SK-N-SH (cell line): ENCODE results near the gene B3GALT5. TPM values are rescaled to one million over a fixed set of nuclear protein-coding genes. Genes with fewer than 3 reads are reported as not detected.

Source experiments
- CTCF ChIA-PET: fragments of 300-600, 350-600 bp; formaldehyde crosslinking; extraction: SDS; loops from one replicate; lab custom pipeline; 2021; lab: Yijun Ruan, JAX
- POLR2A ChIA-PET: fragments of 350-600 bp; sonication (Branson Sonifier 250); formaldehyde crosslinking; extraction: SDS; loops from one replicate; lab custom pipeline; 2020; ENCODE audit warnings: antibody characterized with exemption, inconsistent platforms; lab: Yijun Ruan, JAX
- DNase-seq: peaks from one replicate; pipeline ENCODE4 v3.0.0; 2012
- H2AFZ ChIP-seq: fragments of 200-600 bp; sonication (generic); 2 replicates; pipeline ENCODE4 v1.8.1; 2016; ENCODE audit warnings: antibody characterized with exemption, mild to moderate bottlenecking, low read depth
- H3F3A ChIP-seq: fragments of 200-600 bp; sonication (generic); replicated peaks from 2 replicates; pipeline ENCODE3; 2016; ENCODE audit warnings: antibody characterized with exemption, mild to moderate bottlenecking; ENCODE audit not compliant: insufficient read depth
- H3K27ac ChIP-seq, 2 experiments: fragments of 200-500 bp in 1 of 2; fragments of 200-600 bp in 1 of 2; sonication (Bioruptor generic) in 1 of 2; sonication (generic), shearing (Covaris generic) in 1 of 2; 2 replicates each; pipeline versions ENCODE4 v1.5.1 to v1.6.1; 2014 to 2016; ENCODE audit warnings: low read depth in 2 of 2, inconsistent platforms in 1 of 2, low read length in 1 of 2, mild to moderate bottlenecking in 1 of 2, mixed read lengths in 1 of 2
- H3K27me3 ChIP-seq: fragments of 200-600 bp; sonication (generic), shearing (Covaris generic); 2 replicates; pipeline ENCODE4 v1.6.1; 2016; ENCODE audit warnings: mixed run types; ENCODE audit not compliant: insufficient read depth
- H3K36me3 ChIP-seq, 2 experiments: fragments of 200-500 bp in 1 of 2; fragments of 200-600 bp in 1 of 2; sonication (Bioruptor generic) in 1 of 2; sonication (generic) in 1 of 2; replicated peaks in 1 of 2; 2 replicates each; pipeline versions ENCODE3 to v1.5.1; 2014 to 2016; ENCODE audit warnings: low read length in 1 of 2, mild to moderate bottlenecking in 1 of 2; ENCODE audit not compliant: insufficient read depth in 2 of 2, control insufficient read depth in 1 of 2
- H3K4me1 ChIP-seq, 2 experiments: fragments of 200-500 bp in 1 of 2; fragments of 200-600 bp in 1 of 2; sonication (Bioruptor generic) in 1 of 2; sonication (generic), shearing (Covaris generic) in 1 of 2; 2 replicates each; pipeline versions ENCODE4 v1.5.1 to v1.6.1; 2014 to 2016; ENCODE audit warnings: low read depth in 1 of 2, low read length in 1 of 2, mixed run types in 1 of 2; ENCODE audit not compliant: insufficient read depth in 2 of 2, control insufficient read depth in 1 of 2
- H3K4me2 ChIP-seq: fragments of 200-600 bp; sonication (generic), shearing (Covaris generic); 2 replicates; pipeline ENCODE4 v1.6.1; 2017; ENCODE audit warnings: mixed run types
- H3K4me3 ChIP-seq, 2 experiments: fragments of 200-500 bp in 1 of 2; fragments of 200-600 bp in 1 of 2; sonication (Bioruptor generic) in 1 of 2; sonication (generic), shearing (Covaris generic) in 1 of 2; 2 replicates each; pipeline versions ENCODE4 v1.5.1 to v1.8.1; 2014 to 2016; ENCODE audit warnings: low read depth in 2 of 2, inconsistent platforms in 1 of 2, low read length in 1 of 2, mild to moderate bottlenecking in 1 of 2, mixed read lengths in 1 of 2, moderate library complexity in 1 of 2
- H3K79me2 ChIP-seq: fragments of 200-600 bp; sonication (generic); 2 replicates; pipeline ENCODE4 v1.8.1; 2017; ENCODE audit warnings: mild to moderate bottlenecking; ENCODE audit not compliant: insufficient read depth
- H3K9ac ChIP-seq: fragments of 200-600 bp; sonication (generic); 2 replicates; pipeline ENCODE4 v1.6.1; 2017; ENCODE audit warnings: mixed run types
- H3K9me2 ChIP-seq: fragments of 200-600 bp; sonication (generic); 2 replicates; pipeline ENCODE4 v1.6.1; 2017; ENCODE audit warnings: mixed run types
- H3K9me3 ChIP-seq: fragments of 200-600 bp; sonication (generic); 2 replicates; pipeline ENCODE4 v1.6.1; 2017; ENCODE audit warnings: mixed run types, mild to moderate bottlenecking, moderate library complexity
- H4K20me1 ChIP-seq: fragments of 200-600 bp; sonication (generic); 2 replicates; pipeline ENCODE4 v1.6.1; 2017; ENCODE audit warnings: mild to moderate bottlenecking, mixed run types; ENCODE audit not compliant: insufficient read depth
- CHD2 ChIP-seq: fragments of 150-350 bp; IDR thresholded peaks from 2 replicates; pipeline ENCODE4 v1.6.1; 2018; ENCODE audit warnings: low read length; ENCODE audit not compliant: partially characterized antibody
- EP300 ChIP-seq, 2 experiments: IDR thresholded peaks; 2 replicates each; pipeline versions ENCODE4 v1.4.0 to v1.6.1; 2012; ENCODE audit warnings: borderline replicate concordance in 1 of 2, low read depth in 1 of 2, low read length in 1 of 2
- EZH2phosphoT487 ChIP-seq: fragments of 200-600 bp; sonication (generic); IDR thresholded peaks from 2 replicates; pipeline ENCODE4 v1.6.1; 2017; ENCODE audit warnings: low read depth, mixed run types, mild to moderate bottlenecking, antibody characterized with exemption, moderate library complexity, borderline replicate concordance
- FOXM1 ChIP-seq: IDR thresholded peaks from 2 replicates; pipeline ENCODE4 v1.4.0; 2012; ENCODE audit warnings: low read depth, mild to moderate bottlenecking
- GABPA ChIP-seq: IDR thresholded peaks from 2 replicates; pipeline ENCODE4 v1.4.0; 2012; ENCODE audit warnings: low read depth, mild to moderate bottlenecking
- MEF2A ChIP-seq: IDR thresholded peaks from 2 replicates; pipeline ENCODE4 v1.4.0; 2012; ENCODE audit warnings: low read depth, borderline replicate concordance
- MXI1 ChIP-seq: IDR thresholded peaks from 2 replicates; pipeline ENCODE4 v1.6.1; 2012; ENCODE audit warnings: mild to moderate bottlenecking, low read depth, low read length, improper control_type of control experiment
- NFIC ChIP-seq: IDR thresholded peaks from 2 replicates; pipeline ENCODE4 v1.4.0; 2012; ENCODE audit warnings: borderline replicate concordance
- RAD21 ChIP-seq: IDR thresholded peaks from 2 replicates; pipeline ENCODE4 v1.6.1; 2012; ENCODE audit warnings: mild to moderate bottlenecking, low read length
- SMC3 ChIP-seq: IDR thresholded peaks from 2 replicates; pipeline ENCODE4 v1.6.1; 2012; ENCODE audit warnings: low read depth, low read length, improper control_type of control experiment
- TAF1 ChIP-seq: IDR thresholded peaks from 2 replicates; pipeline ENCODE4 v1.6.1; 2012; ENCODE audit warnings: low read depth, mild to moderate bottlenecking, low read length, moderate library complexity, borderline replicate concordance
- TCF12 ChIP-seq: IDR thresholded peaks from 2 replicates; pipeline ENCODE4 v1.4.0; 2012
- TEAD4 ChIP-seq: IDR thresholded peaks from 2 replicates; pipeline ENCODE4 v1.4.0; 2012; ENCODE audit warnings: mild to moderate bottlenecking, borderline replicate concordance; ENCODE audit not compliant: insufficient read depth
- WGBS: methylation state at CpG from one replicate; pipeline ENCODE4 v1.1.6; 2017; ENCODE audit warnings: low lambda C conversion rate; 5-methylcytosine and 5-hydroxymethylcytosine counted together
- polyA plus RNA-seq, 3 experiments: library from polyadenylated mRNA; depleted of rRNA; stranded (reverse); fragments of >200 nt; gene quantifications; 2 replicates each; pipeline ENCODE4 v1.2.3, GENCODE V29; 2012
- TF ChIP-seq, protein P1 (sequence below): IDR thresholded peaks from 2 replicates; pipeline ENCODE4 v1.4.0; 2012; ENCODE audit warnings: low read depth, borderline replicate concordance
- TF ChIP-seq, protein P2 (sequence below): IDR thresholded peaks from 2 replicates; pipeline ENCODE4 v1.4.0; 2012; ENCODE audit warnings: low read depth, borderline replicate concordance

B3GALT5 gene
- polyA plus RNA-seq, 1 of the 3 experiments (the other 2 are of a cell fraction) = 0.35 TPM

DNA sequence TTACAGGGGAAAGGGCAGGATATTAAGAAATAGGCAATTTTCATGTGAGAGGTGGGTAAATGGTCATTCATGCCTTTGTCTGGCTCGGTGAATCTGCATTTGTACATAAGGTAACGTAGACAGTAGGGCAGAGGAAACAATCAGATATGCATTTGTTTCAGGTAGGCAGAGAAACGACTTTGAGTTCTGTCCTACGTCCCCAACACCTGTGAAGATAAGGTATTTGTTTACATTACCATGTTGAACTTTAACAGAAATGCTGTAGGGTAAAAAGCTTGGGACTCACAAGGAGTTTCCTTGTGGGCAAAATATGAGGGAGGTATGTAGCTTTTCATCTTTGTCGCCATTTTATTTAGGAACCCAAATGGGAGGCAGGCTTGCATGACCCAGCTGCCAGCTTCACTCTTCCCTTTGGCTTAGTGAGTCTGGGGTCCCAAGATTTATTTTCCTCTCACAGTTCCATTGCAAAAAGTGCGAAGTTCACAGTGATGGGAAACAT, 31.4 kb downstream of the B3GALT5 start:
- Histone ChIP-seq H3K9me2 (no peaks in the 10 kb centered on the region), H3K79me2 (no peaks in the 10 kb centered on the region), H4K20me1 (no peaks in the 10 kb centered on the region)
- TF ChIP-seq MEF2A (no peak), GABPA (no peak), TEAD4 (no peak), RAD21 (no peak), FOXM1 (no peak), MXI1 (no peak), EP300 (IDR thresholded peaks at IDR 0.05; ENCODE audit: borderline replicate concordance in 1 of 2, low read depth in 1 of 2, low read length in 1 of 2) (no peak), TCF12 (no peak)
- TF ChIP-seq, protein P1, sequence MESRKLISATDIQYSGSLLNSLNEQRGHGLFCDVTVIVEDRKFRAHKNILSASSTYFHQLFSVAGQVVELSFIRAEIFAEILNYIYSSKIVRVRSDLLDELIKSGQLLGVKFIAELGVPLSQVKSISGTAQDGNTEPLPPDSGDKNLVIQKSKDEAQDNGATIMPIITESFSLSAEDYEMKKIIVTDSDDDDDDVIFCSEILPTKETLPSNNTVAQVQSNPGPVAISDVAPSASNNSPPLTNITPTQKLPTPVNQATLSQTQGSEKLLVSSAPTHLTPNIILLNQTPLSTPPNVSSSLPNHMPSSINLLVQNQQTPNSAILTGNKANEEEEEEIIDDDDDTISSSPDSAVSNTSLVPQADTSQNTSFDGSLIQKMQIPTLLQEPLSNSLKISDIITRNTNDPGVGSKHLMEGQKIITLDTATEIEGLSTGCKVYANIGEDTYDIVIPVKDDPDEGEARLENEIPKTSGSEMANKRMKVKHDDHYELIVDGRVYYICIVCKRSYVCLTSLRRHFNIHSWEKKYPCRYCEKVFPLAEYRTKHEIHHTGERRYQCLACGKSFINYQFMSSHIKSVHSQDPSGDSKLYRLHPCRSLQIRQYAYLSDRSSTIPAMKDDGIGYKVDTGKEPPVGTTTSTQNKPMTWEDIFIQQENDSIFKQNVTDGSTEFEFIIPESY = no peak
- TF ChIP-seq, all 33 proteins: peak for 0
- Histone ChIP-seq H3K36me3 (no peaks in the 10 kb centered on the region), H2AFZ (no peak overlapping the region), H3K4me3 (no peak overlapping the region), H3F3A (no peaks in the 10 kb centered on the region), H3K27ac (no peak overlapping the region), H3K9me3 (no peaks in the 10 kb centered on the region), H3K27me3 (no peaks in the 10 kb centered on the region), H3K4me2 (no peak overlapping the region), H3K4me1 (no peaks in the 10 kb centered on the region), H3K9ac (no peak overlapping the region)
- WGBS = 62% methylated on average over 6 of the region's 6 CpGs
- POLR2A ChIA-PET = no interaction called here
- no peak for DNase-seq
- CTCF ChIA-PET = interaction anchor here (1.6 kb wide), 1 partner anchor 10 kb away, joined by 4 read pairs; no protein-coding TSS in a partner anchor

DNA sequence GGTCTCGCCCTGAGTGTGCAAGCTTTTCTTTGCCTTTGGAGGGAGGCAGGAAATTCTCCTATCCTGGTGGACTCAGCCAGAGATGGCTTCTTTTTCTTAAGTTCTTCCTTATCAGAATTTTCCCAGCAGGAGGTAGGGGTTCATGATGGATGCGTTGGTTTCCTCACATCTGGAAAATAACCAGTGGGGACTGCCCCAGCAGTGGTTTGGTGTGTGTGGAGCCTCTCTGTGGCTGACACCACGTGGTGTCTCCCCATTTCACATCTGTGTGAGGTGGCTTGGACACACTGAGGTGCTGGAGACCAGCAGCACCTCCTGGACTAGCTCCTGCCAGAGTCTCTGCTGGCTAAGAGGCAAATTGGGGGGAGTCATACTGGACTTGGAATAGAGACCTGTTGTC, 32.6 kb downstream of the B3GALT5 start:
- Histone ChIP-seq H3K9ac (no peak overlapping the region), H3K27me3 (no peaks in the 10 kb centered on the region), H3K27ac (no peak overlapping the region), H2AFZ (no peak overlapping the region), H3K79me2 (no peaks in the 10 kb centered on the region), H4K20me1 (no peaks in the 10 kb centered on the region), H3K4me1 (no peaks in the 10 kb centered on the region), H3K4me3 (no peak overlapping the region), H3K4me2 (no peak overlapping the region), H3K9me2 (no peaks in the 10 kb centered on the region), H3K9me3 (no peaks in the 10 kb centered on the region)
- ChIA-PET CTCF (interaction anchor here (1.6 kb wide), 1 partner anchor 12 kb away, joined by 4 read pairs; no protein-coding TSS in a partner anchor), POLR2A (no interaction called here)
- WGBS = 39% methylated on average over 3 of the region's 3 CpGs
- no peak for DNase-seq
- TF ChIP-seq TAF1 (no peak), EZH2phosphoT487 (no peak), NFIC (no peak), CHD2 (no peak), SMC3 (no peak)
- TF ChIP-seq, protein P2, sequence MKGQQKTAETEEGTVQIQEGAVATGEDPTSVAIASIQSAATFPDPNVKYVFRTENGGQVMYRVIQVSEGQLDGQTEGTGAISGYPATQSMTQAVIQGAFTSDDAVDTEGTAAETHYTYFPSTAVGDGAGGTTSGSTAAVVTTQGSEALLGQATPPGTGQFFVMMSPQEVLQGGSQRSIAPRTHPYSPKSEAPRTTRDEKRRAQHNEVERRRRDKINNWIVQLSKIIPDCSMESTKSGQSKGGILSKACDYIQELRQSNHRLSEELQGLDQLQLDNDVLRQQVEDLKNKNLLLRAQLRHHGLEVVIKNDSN = no peak
- TF ChIP-seq, all 33 proteins: peak for 0
- H3K36me3 ChIP-seq = no peaks in the 10 kb centered on the region
- no peaks in the 10 kb centered on the region for H3F3A ChIP-seq
